SK-N-SH (cell line): ENCODE results near the gene FHL2. TPM values are rescaled to one million over a fixed set of nuclear protein-coding genes. Genes with fewer than 3 reads are reported as not detected.

Experiments used
- CTCF ChIA-PET: fragments of 300-600, 350-600 bp; formaldehyde crosslinking; extraction: SDS; loops from one replicate; lab custom pipeline; 2021; lab: Yijun Ruan, JAX
- POLR2A ChIA-PET: fragments of 350-600 bp; sonication (Branson Sonifier 250); formaldehyde crosslinking; extraction: SDS; loops from one replicate; lab custom pipeline; 2020; ENCODE audit warnings: antibody characterized with exemption, inconsistent platforms; lab: Yijun Ruan, JAX
- DNase-seq: peaks from one replicate; pipeline ENCODE4 v3.0.0; 2012
- H2AFZ ChIP-seq: fragments of 200-600 bp; sonication (generic); 2 replicates; pipeline ENCODE4 v1.8.1; 2016; ENCODE audit warnings: antibody characterized with exemption, mild to moderate bottlenecking, low read depth
- H3F3A ChIP-seq: fragments of 200-600 bp; sonication (generic); replicated peaks from 2 replicates; pipeline ENCODE3; 2016; ENCODE audit warnings: antibody characterized with exemption, mild to moderate bottlenecking; ENCODE audit not compliant: insufficient read depth
- H3K27ac ChIP-seq, 2 experiments: fragments of 200-500 bp in 1 of 2; fragments of 200-600 bp in 1 of 2; sonication (Bioruptor generic) in 1 of 2; sonication (generic), shearing (Covaris generic) in 1 of 2; 2 replicates each; pipeline versions ENCODE4 v1.5.1 to v1.6.1; 2014 to 2016; ENCODE audit warnings: low read depth in 2 of 2, inconsistent platforms in 1 of 2, low read length in 1 of 2, mild to moderate bottlenecking in 1 of 2, mixed read lengths in 1 of 2
- H3K27me3 ChIP-seq: fragments of 200-600 bp; sonication (generic), shearing (Covaris generic); 2 replicates; pipeline ENCODE4 v1.6.1; 2016; ENCODE audit warnings: mixed run types; ENCODE audit not compliant: insufficient read depth
- H3K36me3 ChIP-seq, 2 experiments: fragments of 200-500 bp in 1 of 2; fragments of 200-600 bp in 1 of 2; sonication (Bioruptor generic) in 1 of 2; sonication (generic) in 1 of 2; replicated peaks in 1 of 2; 2 replicates each; pipeline versions ENCODE3 to v1.5.1; 2014 to 2016; ENCODE audit warnings: low read length in 1 of 2, mild to moderate bottlenecking in 1 of 2; ENCODE audit not compliant: insufficient read depth in 2 of 2, control insufficient read depth in 1 of 2
- H3K4me1 ChIP-seq, 2 experiments: fragments of 200-500 bp in 1 of 2; fragments of 200-600 bp in 1 of 2; sonication (Bioruptor generic) in 1 of 2; sonication (generic), shearing (Covaris generic) in 1 of 2; 2 replicates each; pipeline versions ENCODE4 v1.5.1 to v1.6.1; 2014 to 2016; ENCODE audit warnings: low read depth in 1 of 2, low read length in 1 of 2, mixed run types in 1 of 2; ENCODE audit not compliant: insufficient read depth in 2 of 2, control insufficient read depth in 1 of 2
- H3K4me2 ChIP-seq: fragments of 200-600 bp; sonication (generic), shearing (Covaris generic); 2 replicates; pipeline ENCODE4 v1.6.1; 2017; ENCODE audit warnings: mixed run types
- H3K4me3 ChIP-seq, 2 experiments: fragments of 200-500 bp in 1 of 2; fragments of 200-600 bp in 1 of 2; sonication (Bioruptor generic) in 1 of 2; sonication (generic), shearing (Covaris generic) in 1 of 2; 2 replicates each; pipeline versions ENCODE4 v1.5.1 to v1.8.1; 2014 to 2016; ENCODE audit warnings: low read depth in 2 of 2, inconsistent platforms in 1 of 2, low read length in 1 of 2, mild to moderate bottlenecking in 1 of 2, mixed read lengths in 1 of 2, moderate library complexity in 1 of 2
- H3K79me2 ChIP-seq: fragments of 200-600 bp; sonication (generic); 2 replicates; pipeline ENCODE4 v1.8.1; 2017; ENCODE audit warnings: mild to moderate bottlenecking; ENCODE audit not compliant: insufficient read depth
- H3K9ac ChIP-seq: fragments of 200-600 bp; sonication (generic); 2 replicates; pipeline ENCODE4 v1.6.1; 2017; ENCODE audit warnings: mixed run types
- H3K9me2 ChIP-seq: fragments of 200-600 bp; sonication (generic); 2 replicates; pipeline ENCODE4 v1.6.1; 2017; ENCODE audit warnings: mixed run types
- H3K9me3 ChIP-seq: fragments of 200-600 bp; sonication (generic); 2 replicates; pipeline ENCODE4 v1.6.1; 2017; ENCODE audit warnings: mixed run types, mild to moderate bottlenecking, moderate library complexity
- H4K20me1 ChIP-seq: fragments of 200-600 bp; sonication (generic); 2 replicates; pipeline ENCODE4 v1.6.1; 2017; ENCODE audit warnings: mild to moderate bottlenecking, mixed run types; ENCODE audit not compliant: insufficient read depth
- EP300 ChIP-seq, 2 experiments: IDR thresholded peaks; 2 replicates each; pipeline versions ENCODE4 v1.4.0 to v1.6.1; 2012; ENCODE audit warnings: borderline replicate concordance in 1 of 2, low read depth in 1 of 2, low read length in 1 of 2
- FOSL2 ChIP-seq: IDR thresholded peaks from 2 replicates; pipeline ENCODE4 v1.4.0; 2012; ENCODE audit warnings: low read depth, mild to moderate bottlenecking, moderate library complexity, borderline replicate concordance
- FOXJ3 ChIP-seq: sonication (generic); formaldehyde crosslinking; IDR thresholded peaks from 2 replicates; pipeline ENCODE4 v1.5.1; 2020; ENCODE audit warnings: mild to moderate bottlenecking, missing genetic modification reagents
- FOXM1 ChIP-seq: IDR thresholded peaks from 2 replicates; pipeline ENCODE4 v1.4.0; 2012; ENCODE audit warnings: low read depth, mild to moderate bottlenecking
- GABPA ChIP-seq: IDR thresholded peaks from 2 replicates; pipeline ENCODE4 v1.4.0; 2012; ENCODE audit warnings: low read depth, mild to moderate bottlenecking
- GATA2 ChIP-seq: sonication (generic); formaldehyde crosslinking; IDR thresholded peaks from 2 replicates; pipeline ENCODE4 v1.5.0; 2020; ENCODE audit warnings: mild to moderate bottlenecking, missing genetic modification reagents
- MEF2A ChIP-seq: IDR thresholded peaks from 2 replicates; pipeline ENCODE4 v1.4.0; 2012; ENCODE audit warnings: low read depth, borderline replicate concordance
- MXI1 ChIP-seq: IDR thresholded peaks from 2 replicates; pipeline ENCODE4 v1.6.1; 2012; ENCODE audit warnings: mild to moderate bottlenecking, low read depth, low read length, improper control_type of control experiment
- NFIC ChIP-seq: IDR thresholded peaks from 2 replicates; pipeline ENCODE4 v1.4.0; 2012; ENCODE audit warnings: borderline replicate concordance
- POLR2AphosphoS5 ChIP-seq: IDR thresholded peaks from 2 replicates; pipeline ENCODE4 v1.6.1; 2012; ENCODE audit warnings: low read depth, low read length
- RAD21 ChIP-seq: IDR thresholded peaks from 2 replicates; pipeline ENCODE4 v1.6.1; 2012; ENCODE audit warnings: mild to moderate bottlenecking, low read length
- RCOR1 ChIP-seq: fragments of 150-350 bp; IDR thresholded peaks from 2 replicates; pipeline ENCODE4 v1.6.1; 2017; ENCODE audit warnings: antibody characterized with exemption, low read length
- RFX5 ChIP-seq: IDR thresholded peaks from 2 replicates; pipeline ENCODE4 v1.6.1; 2012; ENCODE audit warnings: mild to moderate bottlenecking, improper control_type of control experiment, low read length
- RXRA ChIP-seq: IDR thresholded peaks from 2 replicates; pipeline ENCODE4 v1.4.0; 2012; ENCODE audit warnings: low read depth, mild to moderate bottlenecking, borderline replicate concordance
- SIN3A ChIP-seq: IDR thresholded peaks from 2 replicates; pipeline ENCODE4 v1.6.1; 2012; ENCODE audit warnings: low read depth, mild to moderate bottlenecking, low read length, moderate library complexity, borderline replicate concordance
- TAF1 ChIP-seq: IDR thresholded peaks from 2 replicates; pipeline ENCODE4 v1.6.1; 2012; ENCODE audit warnings: low read depth, mild to moderate bottlenecking, low read length, moderate library complexity, borderline replicate concordance
- TCF12 ChIP-seq: IDR thresholded peaks from 2 replicates; pipeline ENCODE4 v1.4.0; 2012
- TEAD4 ChIP-seq: IDR thresholded peaks from 2 replicates; pipeline ENCODE4 v1.4.0; 2012; ENCODE audit warnings: mild to moderate bottlenecking, borderline replicate concordance; ENCODE audit not compliant: insufficient read depth
- WGBS: methylation state at CpG from one replicate; pipeline ENCODE4 v1.1.6; 2017; ENCODE audit warnings: low lambda C conversion rate; 5-methylcytosine and 5-hydroxymethylcytosine counted together
- polyA plus RNA-seq, 3 experiments: library from polyadenylated mRNA; depleted of rRNA; stranded (reverse); fragments of >200 nt; gene quantifications; 2 replicates each; pipeline ENCODE4 v1.2.3, GENCODE V29; 2012
- TF ChIP-seq, protein P1 (sequence below): fragments of 150-350 bp; IDR thresholded peaks from 2 replicates; pipeline ENCODE4 v1.6.1; 2017; ENCODE audit warnings: antibody characterized with exemption, low read length, low read depth, borderline replicate concordance
- TF ChIP-seq, protein P2 (sequence below): fragments of 200-600 bp; sonication (generic); IDR thresholded peaks from 2 replicates; pipeline ENCODE4 v1.6.1; 2017; ENCODE audit warnings: antibody characterized with exemption, mild to moderate bottlenecking, moderate library complexity
- TF ChIP-seq, protein P3 (sequence below): IDR thresholded peaks from 2 replicates; pipeline ENCODE4 v1.4.0; 2012; ENCODE audit warnings: low read depth, borderline replicate concordance
- TF ChIP-seq, protein P4 (sequence below): IDR thresholded peaks from 2 replicates; pipeline ENCODE4 v1.4.0; 2012; ENCODE audit warnings: low read depth
- TF ChIP-seq, protein P5 (sequence below): fragments of 150-350 bp; IDR thresholded peaks from 2 replicates; pipeline ENCODE4 v1.6.1; 2016; ENCODE audit warnings: mild to moderate bottlenecking, low read depth, low read length

FHL2 gene
- polyA plus RNA-seq, 1 of the 3 experiments (the other 2 are of a cell fraction), result 31.7 TPM

DNA sequence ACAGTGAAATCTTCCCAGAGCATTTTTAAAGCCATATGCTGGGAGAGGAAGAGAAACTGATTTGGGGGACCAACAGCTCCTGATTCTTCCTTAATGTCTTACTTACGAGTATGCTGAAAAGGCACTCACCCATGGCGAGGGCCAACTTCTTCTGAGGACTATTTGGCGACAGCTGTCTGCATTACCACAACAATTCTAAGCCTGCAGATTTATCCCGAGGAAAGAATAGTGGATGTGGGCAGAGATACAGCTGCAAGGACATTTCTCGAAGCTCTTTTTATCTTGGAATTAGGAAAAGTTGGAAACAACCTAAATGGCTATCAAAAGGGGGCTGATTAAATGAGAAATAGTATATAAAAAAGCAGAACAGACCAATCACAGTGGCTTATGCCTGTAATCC lies 40.3 kb upstream of the FHL2 start (continued):
- TF ChIP-seq, protein P1, sequence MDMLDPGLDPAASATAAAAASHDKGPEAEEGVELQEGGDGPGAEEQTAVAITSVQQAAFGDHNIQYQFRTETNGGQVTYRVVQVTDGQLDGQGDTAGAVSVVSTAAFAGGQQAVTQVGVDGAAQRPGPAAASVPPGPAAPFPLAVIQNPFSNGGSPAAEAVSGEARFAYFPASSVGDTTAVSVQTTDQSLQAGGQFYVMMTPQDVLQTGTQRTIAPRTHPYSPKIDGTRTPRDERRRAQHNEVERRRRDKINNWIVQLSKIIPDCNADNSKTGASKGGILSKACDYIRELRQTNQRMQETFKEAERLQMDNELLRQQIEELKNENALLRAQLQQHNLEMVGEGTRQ, result no peak

DNA sequence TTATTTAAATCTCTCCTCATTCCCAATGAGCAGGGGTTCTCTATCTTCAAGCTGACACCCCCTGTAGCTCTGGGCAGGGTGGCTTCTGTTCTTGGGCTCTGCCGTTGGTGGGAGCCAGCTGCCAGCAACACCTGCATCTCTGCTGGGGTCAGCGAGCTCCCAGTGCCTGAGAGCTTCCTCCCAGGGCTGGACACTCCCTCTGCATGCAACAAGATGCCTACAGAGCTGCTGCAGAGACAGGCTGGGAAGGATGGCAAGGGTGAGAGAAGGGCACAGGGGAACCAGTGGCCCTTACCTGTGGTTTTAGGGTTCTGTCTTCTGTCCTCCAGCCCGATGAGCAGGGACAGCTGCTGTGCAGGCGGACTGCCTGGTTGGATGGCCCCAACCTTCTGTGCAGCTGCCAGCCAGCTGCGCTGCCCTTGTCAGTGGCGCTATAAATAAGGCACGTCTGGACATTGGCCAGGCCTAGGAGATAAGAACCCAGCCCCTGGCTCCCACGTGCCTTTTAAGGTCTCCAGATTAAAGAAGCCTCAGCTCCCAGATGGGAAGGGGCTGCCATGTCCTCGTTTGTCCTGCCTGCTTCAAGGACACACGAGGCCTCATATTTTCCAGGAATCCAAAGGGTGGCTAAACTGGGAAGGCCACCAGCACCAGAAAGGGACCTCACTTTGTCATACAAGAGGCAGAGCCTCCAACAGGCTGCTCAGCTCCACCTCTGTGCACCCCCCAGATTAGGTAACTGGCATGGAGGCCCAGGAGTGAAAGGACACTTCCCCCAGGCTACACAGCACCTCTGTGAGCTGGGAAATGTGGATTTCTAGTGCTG lies 39.5 kb upstream of the FHL2 start:
- H3K4me2 ChIP-seq, result peak overlapping the region; percentile 65
- TF ChIP-seq TEAD4 (no peak), FOSL2 (no peak), FOXJ3 (CRISPR knock-in tag) (peak; percentile 83), RFX5 (no peak), MXI1 (no peak), NFIC (0 out of 2 replicates have a peak, but pooled peaks have one; percentile 15), TAF1 (no peak), GATA2 (CRISPR knock-in tag) (peak; percentile 98), RCOR1 (peak; percentile 77; the same call in 1 of the 2 replicates), TCF12 (peak; percentile 83), FOXM1 (no peak), GABPA (no peak), MEF2A (no peak), RAD21 (no peak), EP300 (IDR thresholded peaks at IDR 0.05; ENCODE audit: borderline replicate concordance in 1 of 2, low read depth in 1 of 2, low read length in 1 of 2) (peak in 1 of 2 experiments; percentile 83; a peak in 1 of 4 replicates), POLR2AphosphoS5 (peak; percentile 48), SIN3A (no peak), RXRA (no peak)
- TF ChIP-seq, protein P2, sequence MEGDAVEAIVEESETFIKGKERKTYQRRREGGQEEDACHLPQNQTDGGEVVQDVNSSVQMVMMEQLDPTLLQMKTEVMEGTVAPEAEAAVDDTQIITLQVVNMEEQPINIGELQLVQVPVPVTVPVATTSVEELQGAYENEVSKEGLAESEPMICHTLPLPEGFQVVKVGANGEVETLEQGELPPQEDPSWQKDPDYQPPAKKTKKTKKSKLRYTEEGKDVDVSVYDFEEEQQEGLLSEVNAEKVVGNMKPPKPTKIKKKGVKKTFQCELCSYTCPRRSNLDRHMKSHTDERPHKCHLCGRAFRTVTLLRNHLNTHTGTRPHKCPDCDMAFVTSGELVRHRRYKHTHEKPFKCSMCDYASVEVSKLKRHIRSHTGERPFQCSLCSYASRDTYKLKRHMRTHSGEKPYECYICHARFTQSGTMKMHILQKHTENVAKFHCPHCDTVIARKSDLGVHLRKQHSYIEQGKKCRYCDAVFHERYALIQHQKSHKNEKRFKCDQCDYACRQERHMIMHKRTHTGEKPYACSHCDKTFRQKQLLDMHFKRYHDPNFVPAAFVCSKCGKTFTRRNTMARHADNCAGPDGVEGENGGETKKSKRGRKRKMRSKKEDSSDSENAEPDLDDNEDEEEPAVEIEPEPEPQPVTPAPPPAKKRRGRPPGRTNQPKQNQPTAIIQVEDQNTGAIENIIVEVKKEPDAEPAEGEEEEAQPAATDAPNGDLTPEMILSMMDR, result no peak
- TF ChIP-seq, protein P3, sequence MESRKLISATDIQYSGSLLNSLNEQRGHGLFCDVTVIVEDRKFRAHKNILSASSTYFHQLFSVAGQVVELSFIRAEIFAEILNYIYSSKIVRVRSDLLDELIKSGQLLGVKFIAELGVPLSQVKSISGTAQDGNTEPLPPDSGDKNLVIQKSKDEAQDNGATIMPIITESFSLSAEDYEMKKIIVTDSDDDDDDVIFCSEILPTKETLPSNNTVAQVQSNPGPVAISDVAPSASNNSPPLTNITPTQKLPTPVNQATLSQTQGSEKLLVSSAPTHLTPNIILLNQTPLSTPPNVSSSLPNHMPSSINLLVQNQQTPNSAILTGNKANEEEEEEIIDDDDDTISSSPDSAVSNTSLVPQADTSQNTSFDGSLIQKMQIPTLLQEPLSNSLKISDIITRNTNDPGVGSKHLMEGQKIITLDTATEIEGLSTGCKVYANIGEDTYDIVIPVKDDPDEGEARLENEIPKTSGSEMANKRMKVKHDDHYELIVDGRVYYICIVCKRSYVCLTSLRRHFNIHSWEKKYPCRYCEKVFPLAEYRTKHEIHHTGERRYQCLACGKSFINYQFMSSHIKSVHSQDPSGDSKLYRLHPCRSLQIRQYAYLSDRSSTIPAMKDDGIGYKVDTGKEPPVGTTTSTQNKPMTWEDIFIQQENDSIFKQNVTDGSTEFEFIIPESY, result no peak
- TF ChIP-seq, protein P1, result no peak; the same call in 1 of the 2 replicates
- TF ChIP-seq, protein P4, sequence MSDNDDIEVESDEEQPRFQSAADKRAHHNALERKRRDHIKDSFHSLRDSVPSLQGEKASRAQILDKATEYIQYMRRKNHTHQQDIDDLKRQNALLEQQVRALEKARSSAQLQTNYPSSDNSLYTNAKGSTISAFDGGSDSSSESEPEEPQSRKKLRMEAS, result no peak
- TF ChIP-seq, protein P5, sequence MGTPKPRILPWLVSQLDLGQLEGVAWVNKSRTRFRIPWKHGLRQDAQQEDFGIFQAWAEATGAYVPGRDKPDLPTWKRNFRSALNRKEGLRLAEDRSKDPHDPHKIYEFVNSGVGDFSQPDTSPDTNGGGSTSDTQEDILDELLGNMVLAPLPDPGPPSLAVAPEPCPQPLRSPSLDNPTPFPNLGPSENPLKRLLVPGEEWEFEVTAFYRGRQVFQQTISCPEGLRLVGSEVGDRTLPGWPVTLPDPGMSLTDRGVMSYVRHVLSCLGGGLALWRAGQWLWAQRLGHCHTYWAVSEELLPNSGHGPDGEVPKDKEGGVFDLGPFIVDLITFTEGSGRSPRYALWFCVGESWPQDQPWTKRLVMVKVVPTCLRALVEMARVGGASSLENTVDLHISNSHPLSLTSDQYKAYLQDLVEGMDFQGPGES, result no peak

More for the DNA sequence above, 39.5 kb upstream of the FHL2 start:
- Histone ChIP-seq H3K79me2 (no peaks in the 10 kb centered on the region), H3K4me1 (peaks cover 0 to 17% of the 10 kb centered on the region in 2 experiments; a peak in 2 of 4 replicates), H3K27me3 (0 out of 2 replicates have a peak, but pooled peaks cover 4% of the 10 kb centered on the region), H2AFZ (no peak overlapping the region), H4K20me1 (no peaks in the 10 kb centered on the region), H3K4me3 (peak overlapping the region; percentile 11 to 17; a peak in 2 of 4 replicates), H3F3A (peaks cover 7% of the 10 kb centered on the region), H3K9ac (no peak overlapping the region), H3K9me2 (no peaks in the 10 kb centered on the region), H3K36me3 (no peaks in the 10 kb centered on the region), H3K9me3 (no peaks in the 10 kb centered on the region), H3K27ac (peak overlapping the region in 1 of 2 experiments; percentile 95; a peak in 2 of 4 replicates)
- POLR2A ChIA-PET, result interaction anchor here (0.9 to 1.8 kb wide), 6 partner anchors 10 to 80 kb away, joined by 4 to 12 read pairs (median 6); partner anchors contain the start of gene FHL2
- CTCF ChIA-PET, result interaction anchor here (0.7 to 2.6 kb wide), 14 partner anchors 9 to 84 kb away, joined by 3 to 10 read pairs (median 3); partner anchors contain the start of gene FHL2
- peak; percentile 83 for DNase-seq
- WGBS, result 37% methylated on average over 10 of the region's 10 CpGs
